ENCODE data around the gene CACNA2D4.

Gene CACNA2D4

DNA sequence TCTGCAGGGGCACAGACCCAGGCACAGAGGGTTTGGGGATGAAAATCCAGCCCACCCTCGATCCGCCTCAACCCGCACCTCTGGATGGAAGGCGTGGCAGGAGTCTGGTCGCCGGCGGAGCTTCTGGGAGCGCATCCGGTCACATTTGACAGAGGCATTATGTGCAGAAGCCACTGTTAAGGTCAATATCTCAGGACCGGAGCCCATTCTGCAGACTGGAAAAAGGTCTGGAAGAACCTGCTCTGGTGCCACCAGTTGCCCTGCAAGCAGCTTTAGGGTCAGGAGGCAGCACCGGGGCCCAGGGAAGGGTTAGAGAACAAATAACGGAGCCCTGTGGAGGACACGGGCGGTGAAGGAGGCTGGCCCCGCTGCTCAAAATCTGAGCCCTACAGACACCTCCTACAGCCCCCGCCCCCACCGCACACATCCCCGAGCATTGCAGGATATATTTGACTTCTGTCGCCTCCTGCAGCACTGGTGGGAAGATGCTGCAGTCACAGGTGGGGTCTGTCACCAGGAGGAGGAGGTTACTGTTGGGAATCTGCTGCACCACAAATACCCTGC, 123.1 kb downstream of the CACNA2D4 start:
- Histone ChIP-seq H3K27ac (replicated peaks) (no peak overlapping the region), H3K27me3 (ENCODE audit: insufficient read depth, poor library complexity, severe bottlenecking) (no peaks in the 10 kb centered on the region), H3K4me3 (replicated peaks; ENCODE audit: insufficient read depth, low read length) (no peak overlapping the region)
- TF ChIP-seq POLR2AphosphoS5 (IDR thresholded peaks at IDR 0.05; ENCODE audit: low read depth) (no peak), GABPA (IDR thresholded peaks at IDR 0.05; ENCODE audit: low read depth) (no peak), SPI1 (IDR thresholded peaks at IDR 0.05; ENCODE audit: borderline replicate concordance, low read depth) (no peak), CTCF (IDR thresholded peaks at IDR 0.05; ENCODE audit: insufficient read depth, low read length) (no peak), REST (IDR thresholded peaks at IDR 0.05; ENCODE audit: insufficient replicate concordance, low read depth) (no peak)
- DNase-seq (ENCODE audit: low read depth in 1 of 2, low spot score in 1 of 2): no peak

GRCh38 chr12:1794440-1795090, 123.9 kb downstream of the CACNA2D4 start:
- TF ChIP-seq GABPA (IDR thresholded peaks at IDR 0.05; ENCODE audit: low read depth) (no peak), POLR2AphosphoS5 (IDR thresholded peaks at IDR 0.05; ENCODE audit: low read depth) (no peak)
- Histone ChIP-seq H3K27me3 (ENCODE audit: insufficient read depth, poor library complexity, severe bottlenecking) (no peaks in the 10 kb centered on the region), H3K27ac (replicated peaks) (no peak overlapping the region), H3K4me3 (replicated peaks; ENCODE audit: insufficient read depth, low read length) (no peak overlapping the region)
- DNase-seq (ENCODE audit: low read depth in 1 of 2, low spot score in 1 of 2): no peak

- H3K4me3 ChIP-seq (replicated peaks; ENCODE audit: insufficient read depth, low read length): no peak overlapping the region
- no peak overlapping the region for H3K27ac ChIP-seq (replicated peaks)
- no peak for TF ChIP-seq CTCF (IDR thresholded peaks at IDR 0.05; ENCODE audit: insufficient read depth, low read length)
- no peak for TF ChIP-seq POLR2AphosphoS5 (IDR thresholded peaks at IDR 0.05; ENCODE audit: low read depth)
- TF ChIP-seq REST (IDR thresholded peaks at IDR 0.05; ENCODE audit: insufficient replicate concordance, low read depth): no peak
- TF ChIP-seq SPI1 (IDR thresholded peaks at IDR 0.05; ENCODE audit: borderline replicate concordance, low read depth): no peak
- no peak for TF ChIP-seq GABPA (IDR thresholded peaks at IDR 0.05; ENCODE audit: low read depth)
- no peaks in the 10 kb centered on the region for H3K27me3 ChIP-seq (ENCODE audit: insufficient read depth, poor library complexity, severe bottlenecking)
- DNase-seq (ENCODE audit: low read depth in 1 of 2, low spot score in 1 of 2): no peak
These were observed 124.8 kb downstream of the CACNA2D4 start for GRCh38 chr12:1793426-1794210.

- TF ChIP-seq SPI1 (IDR thresholded peaks at IDR 0.05; ENCODE audit: borderline replicate concordance, low read depth) (no peak), REST (IDR thresholded peaks at IDR 0.05; ENCODE audit: insufficient replicate concordance, low read depth) (no peak), GABPA (IDR thresholded peaks at IDR 0.05; ENCODE audit: low read depth) (no peak), CTCF (IDR thresholded peaks at IDR 0.05; ENCODE audit: insufficient read depth, low read length) (no peak), POLR2AphosphoS5 (IDR thresholded peaks at IDR 0.05; ENCODE audit: low read depth) (no peak)
- Histone ChIP-seq H3K27ac (replicated peaks) (no peak overlapping the region), H3K27me3 (ENCODE audit: insufficient read depth, poor library complexity, severe bottlenecking) (no peaks in the 10 kb centered on the region), H3K4me3 (replicated peaks; ENCODE audit: insufficient read depth, low read length) (no peak overlapping the region)
- DNase-seq (ENCODE audit: low read depth in 1 of 2, low spot score in 1 of 2): no peak
These were observed 126.0 kb downstream of the CACNA2D4 start for GRCh38 chr12:1792406-1792805.
